CD14-positive monocyte (primary cell): ENCODE results near the gene DSCAML1. TPM values are rescaled to one million over a fixed set of nuclear protein-coding genes. Genes with fewer than 3 reads are reported as not detected.

Experiments used
- DNase-seq, 3 donors: peaks; one replicate each; pipeline ENCODE4 v3.0.0-alpha.2; 2011 to 2022
- H2AFZ ChIP-seq: 2 replicates; pipeline ENCODE4 v1.6.0; 2012; ENCODE audit warnings: mild to moderate bottlenecking, low read depth, low read length, inconsistent platforms; ENCODE audit not compliant: insufficient read depth, poor library complexity, severe bottlenecking
- H3K27ac ChIP-seq, 2 donors: 1 replicate in 1 of 2; 2 replicates in 1 of 2; pipeline ENCODE4 v1.5.1; 2012 to 2013; ENCODE audit warnings: low read length in 2 of 2, control low read depth in 1 of 2, inconsistent platforms in 1 of 2, low read depth in 1 of 2, mild to moderate bottlenecking in 1 of 2
- H3K27me3 ChIP-seq, 2 donors: one replicate each; pipeline versions ENCODE4 v1.6.0 to v1.6.1; 2011 to 2013; ENCODE audit warnings: low read length in 2 of 2; ENCODE audit not compliant: control insufficient read depth in 2 of 2, insufficient read depth in 2 of 2
- H3K36me3 ChIP-seq, 2 donors: replicated peaks in 1 of 2; 1 replicate in 1 of 2; 2 replicates in 1 of 2; pipeline versions ENCODE4 v1.5.1 to v1.6.1; 2012 to 2013; ENCODE audit warnings: low read length in 2 of 2, control low read depth in 1 of 2, inconsistent platforms in 1 of 2, mild to moderate bottlenecking in 1 of 2; ENCODE audit not compliant: insufficient read depth in 2 of 2, control insufficient read depth in 1 of 2
- H3K4me1 ChIP-seq, 2 donors: 1 replicate in 1 of 2; 2 replicates in 1 of 2; pipeline versions ENCODE4 v1.5.1 to v1.6.1; 2012 to 2013; ENCODE audit warnings: low read length in 2 of 2, control low read depth in 1 of 2, inconsistent platforms in 1 of 2, mild to moderate bottlenecking in 1 of 2, moderate library complexity in 1 of 2; ENCODE audit not compliant: insufficient read depth in 2 of 2, control insufficient read depth in 1 of 2
- H3K4me2 ChIP-seq: replicated peaks from 2 replicates; pipeline ENCODE3; 2012; ENCODE audit warnings: low read length, moderate library complexity, mild to moderate bottlenecking; ENCODE audit not compliant: poor library complexity, severe bottlenecking; ENCODE audit errors: extremely low read depth
- H3K4me3 ChIP-seq, 3 experiments: fragments of 200-600 bp in 1 of 3; sonication (generic) in 1 of 3; replicated peaks in 1 of 3; 1 replicate in 2 of 3; 2 replicates in 1 of 3; pipeline ENCODE4 v1.5.1; 2011 to 2013; ENCODE audit warnings: low read length in 3 of 3, mild to moderate bottlenecking in 3 of 3, control low read depth in 2 of 3, low read depth in 2 of 3, inconsistent platforms in 1 of 3, moderate library complexity in 1 of 3
- H3K79me2 ChIP-seq: 2 replicates; pipeline ENCODE4 v1.6.0; 2012; ENCODE audit warnings: mild to moderate bottlenecking, control low read depth, inconsistent platforms, low read length, moderate library complexity; ENCODE audit not compliant: insufficient read depth
- H3K9ac ChIP-seq: 2 replicates; pipeline ENCODE4 v1.6.0; 2017; ENCODE audit warnings: low read length, mild to moderate bottlenecking; ENCODE audit not compliant: insufficient read depth, poor library complexity, severe bottlenecking
- H3K9me3 ChIP-seq, 2 donors: replicated peaks in 1 of 2; 1 replicate in 1 of 2; 2 replicates in 1 of 2; pipeline versions ENCODE4 v1.5.1 to v1.6.1; 2012 to 2013; ENCODE audit warnings: low read length in 2 of 2, control low read depth in 1 of 2; ENCODE audit not compliant: control insufficient read depth in 1 of 2, insufficient read depth in 1 of 2
- H4K20me1 ChIP-seq: 2 replicates; pipeline ENCODE4 v1.6.0; 2012; ENCODE audit warnings: mild to moderate bottlenecking, low read length, control low read depth, moderate library complexity; ENCODE audit not compliant: insufficient read depth
- H3K27ac Mint-ChIP-seq, 7 donors: one replicate each; pipeline ENCODE4 v1.8.0; 2020; ENCODE audit warnings: mild to moderate bottlenecking in 7 of 7, mixed read lengths in 7 of 7, moderate library complexity in 6 of 7, inconsistent platforms in 2 of 7
- H3K27me3 Mint-ChIP-seq, 3 donors: one replicate each; pipeline ENCODE4 v1.8.0; 2021 to 2022; ENCODE audit warnings: low read depth in 3 of 3, mild to moderate bottlenecking in 3 of 3, mixed read lengths in 3 of 3, moderate library complexity in 3 of 3, inconsistent platforms in 1 of 3
- H3K36me3 Mint-ChIP-seq, 2 donors: one replicate each; pipeline ENCODE4 v1.8.0; 2020; ENCODE audit warnings: mixed read lengths in 2 of 2, inconsistent platforms in 1 of 2, mild to moderate bottlenecking in 1 of 2
- H3K4me1 Mint-ChIP-seq: one replicate; pipeline ENCODE4 v1.8.0; 2020; ENCODE audit warnings: mild to moderate bottlenecking, mixed read lengths
- H3K4me3 Mint-ChIP-seq, 2 donors: one replicate each; pipeline ENCODE4 v1.8.0; 2020; ENCODE audit warnings: mild to moderate bottlenecking in 2 of 2, mixed read lengths in 2 of 2, moderate library complexity in 1 of 2
- H3K9me3 Mint-ChIP-seq, 7 donors: one replicate each; pipeline ENCODE4 v1.8.0; 2020 to 2022; ENCODE audit warnings: mixed read lengths in 7 of 7, mild to moderate bottlenecking in 6 of 7, moderate library complexity in 6 of 7, inconsistent platforms in 2 of 7
- CTCF ChIP-seq: fragments of 200-600 bp; IDR thresholded peaks from one replicate; pipeline ENCODE4 v1.8.0; 2022; ENCODE audit warnings: antibody characterized with exemption, mild to moderate bottlenecking
- WGBS: methylation state at CpG from one replicate; pipeline ENCODE4 v1.1.5; 2013; ENCODE audit warnings: missing lambda C conversion rate; ENCODE audit not compliant: insufficient coverage; 5-methylcytosine and 5-hydroxymethylcytosine counted together
- intact Hi-C, 2 donors: fragments of 100-400 bp; cut with micrococcal nuclease; formaldehyde crosslinking; loops; one replicate each; pipeline versions ENCODE4 v1.15.0 to v1.15.1; 2023
- polyA plus RNA-seq, 3 donors: library from polyadenylated mRNA; depleted of rRNA in 1 of 3; unstranded in 2 of 3; stranded (reverse) in 1 of 3; fragments of 300-500 nt in 2 of 3; fragments of >200 nt in 1 of 3; fragmentation: Illumina TruSeq in 2 of 3; gene quantifications; 1 replicate in 2 of 3; 2 replicates in 1 of 3; pipeline ENCODE4 v1.2.3, GENCODE V29; 2012 to 2021

DSCAML1 gene
- polyA plus RNA-seq, 3 donors: not detected

GRCh38 chr11:117595440-117595839 is 201.6 kb downstream of the DSCAML1 start:
- H3K4me1 ChIP-seq: no peaks in the 10 kb centered on the region
- no peak overlapping the region for H3K4me3 Mint-ChIP-seq
- H4K20me1 ChIP-seq: no peaks in the 10 kb centered on the region
- H3K27me3 ChIP-seq: peaks cover 0 to 15% of the 10 kb centered on the region in 2 donors
- H3K27ac Mint-ChIP-seq: no peak overlapping the region
- TF ChIP-seq CTCF: no peak
- WGBS: no CpG with 5 or more reads among the region's 6 CpGs
- no peaks in the 10 kb centered on the region for H3K9me3 ChIP-seq
- H3K27me3 Mint-ChIP-seq: peaks cover 13 to 20% (median 14%) of the 10 kb centered on the region in 3 donors
- DNase-seq: no peak
- H3K36me3 ChIP-seq: no peaks in the 10 kb centered on the region
- H3K27ac ChIP-seq: no peak overlapping the region
- intact Hi-C loops: no loop called here
- H3K4me3 ChIP-seq: no peak overlapping the region
- no peak overlapping the region for H3K4me2 ChIP-seq
- H3K79me2 ChIP-seq: no peaks in the 10 kb centered on the region
- H3K9me3 Mint-ChIP-seq: peaks cover 0 to 1% (median 0%) of the 10 kb centered on the region in 7 donors
- no peak overlapping the region for H2AFZ ChIP-seq
- H3K9ac ChIP-seq: no peak overlapping the region
- no peaks in the 10 kb centered on the region for H3K4me1 Mint-ChIP-seq
- H3K36me3 Mint-ChIP-seq: no peaks in the 10 kb centered on the region

- no peak overlapping the region for H3K9ac ChIP-seq
- no peak overlapping the region for H2AFZ ChIP-seq
- Mint-ChIP-seq H3K4me3 (no peak overlapping the region), H3K27me3 (peaks cover 7 to 16% (median 11%) of the 10 kb centered on the region in 3 donors), H3K9me3 (peaks cover 0 to 1% (median 0%) of the 10 kb centered on the region in 7 donors), H3K4me1 (no peaks in the 10 kb centered on the region), H3K27ac (peak overlapping the region in 1 of 7 donors; percentile 1), H3K36me3 (no peaks in the 10 kb centered on the region)
- H3K4me2 ChIP-seq: no peak overlapping the region
- no peaks in the 10 kb centered on the region for H3K9me3 ChIP-seq
- DNase-seq: no peak
- no peaks in the 10 kb centered on the region for H3K79me2 ChIP-seq
- no CpG with 5 or more reads among the region's 1 CpG for WGBS
- H4K20me1 ChIP-seq: no peaks in the 10 kb centered on the region
- H3K4me1 ChIP-seq: no peaks in the 10 kb centered on the region
- peaks cover 0 to 10% of the 10 kb centered on the region in 2 donors for H3K27me3 ChIP-seq
- no peak for TF ChIP-seq CTCF
- H3K36me3 ChIP-seq: no peaks in the 10 kb centered on the region
- H3K27ac ChIP-seq: no peak overlapping the region
- intact Hi-C loops: no loop called here
- H3K4me3 ChIP-seq: no peak overlapping the region
Measured at GRCh38 chr11:117594721-117595120, 202.3 kb downstream of the DSCAML1 start.
